ENCODE results near the gene COX7B2. TPM values are rescaled to one million over a fixed set of nuclear protein-coding genes. Genes with fewer than 3 reads are reported as not detected.

COX7B2 gene
- total and polyA plus RNA-seq, 10 of the 15 experiments (the other 5 are each of a cell fraction or from before 2014, with no cell fraction given): not detected

GRCh38 chr4:46819095-46819494 is 90.0 kb downstream of the COX7B2 start:
- no TSS peak for BruUV-seq (replicated peaks)
- H2AFZ ChIP-seq (ENCODE audit: control insufficient read depth, low read depth, low read length): no peak overlapping the region
- H3K27ac ChIP-seq (ENCODE audit: control insufficient read depth, insufficient read depth): no peak overlapping the region
- no peak overlapping the region for H3K4me2 ChIP-seq (ENCODE audit: control insufficient read depth, insufficient read depth)
- no peaks in the 10 kb centered on the region for H3K27me3 ChIP-seq (replicated peaks in 1 of 2; ENCODE audit: control insufficient read depth in 2 of 2, insufficient read depth in 2 of 2, low read length in 1 of 2)
- H4K20me1 ChIP-seq (ENCODE audit: control insufficient read depth, insufficient read depth): no peaks in the 10 kb centered on the region
- WGBS (ENCODE audit: insufficient coverage, insufficient replicate concordance, low lambda C conversion rate, missing lambda C conversion rate): 44% methylated on average over 3 of the region's 3 CpGs
- SMC1A ChIA-PET (ENCODE audit: uncharacterized antibody, unreplicated experiment): interaction anchor here (1.2 kb wide), 1 partner anchor 20 kb away, joined by 3 read pairs; no protein-coding TSS in a partner anchor
- CTCF ChIA-PET: no interaction called here
- DNase-seq (ENCODE audit: low read depth, low spot score) (no peak), FAIRE-seq (no peak), ATAC-seq (no peak)
- H3K36me3 ChIP-seq (ENCODE audit: control insufficient read depth in 2 of 2, insufficient read depth in 2 of 2, low read length in 1 of 2): no peaks in the 10 kb centered on the region
- no peak overlapping the region for H3K9ac ChIP-seq (ENCODE audit: control insufficient read depth, insufficient read depth, low read length)
- intact Hi-C loops (cut with micrococcal nuclease; ENCODE audit: unreplicated experiment): no loop called here
- no peaks in the 10 kb centered on the region for H3K79me2 ChIP-seq (ENCODE audit: control insufficient read depth, insufficient read depth, low read length)
- in situ Hi-C loops (cut with MboI): no loop called here
- POLR2A ChIA-PET: interaction anchor here (0.6 kb wide), 1 partner anchor 591 kb away, joined by 3 read pairs; no protein-coding TSS in a partner anchor
- no peak overlapping the region for H3K4me3 ChIP-seq
- no peaks in the 10 kb centered on the region for H3K9me3 ChIP-seq (replicated peaks; ENCODE audit: control insufficient read depth, insufficient read depth, low read length)
- H3K4me1 ChIP-seq (ENCODE audit: control insufficient read depth, insufficient read depth, low read length): no peaks in the 10 kb centered on the region
- RAD21 ChIA-PET (ENCODE audit: unreplicated experiment): no interaction called here
- TF ChIP-seq NR2C1 (IDR thresholded peaks at IDR 0.05) (no peak), PBX3 (IDR thresholded peaks at IDR 0.05; ENCODE audit: insufficient replicate concordance, low read depth, low read length) (no peak), ETV6 (conservative IDR thresholded peaks at IDR 0.05 in 1 of 2, IDR thresholded peaks at IDR 0.05 in 1 of 2; ENCODE audit: borderline replicate concordance in 1 of 2, low read depth in 1 of 2) (no peak), E2F8 (IDR thresholded peaks at IDR 0.05; ENCODE audit: low read depth, partially characterized antibody) (no peak), EGR1 (IDR thresholded peaks at IDR 0.05; ENCODE audit: borderline replicate concordance in 1 of 2, low read depth in 2 of 2, low read length in 2 of 2) (no peak), E2F4 (IDR thresholded peaks at IDR 0.05; ENCODE audit: low read depth, low read length) (no peak), ZBTB4 (CRISPR knock-in tag; IDR thresholded peaks at IDR 0.05) (no peak), SRF (IDR thresholded peaks at IDR 0.05; ENCODE audit: low read depth in 2 of 2, low read length in 2 of 2) (no peak), NRF1 (conservative IDR thresholded peaks at IDR 0.05; ENCODE audit: low read depth, low read length) (no peak), TCF12 (IDR thresholded peaks at IDR 0.05; ENCODE audit: low read depth, low read length) (no peak), MTA2 (IDR thresholded peaks at IDR 0.05; ENCODE audit: low read depth) (no peak)
- TF ChIP-seq, protein P1, sequence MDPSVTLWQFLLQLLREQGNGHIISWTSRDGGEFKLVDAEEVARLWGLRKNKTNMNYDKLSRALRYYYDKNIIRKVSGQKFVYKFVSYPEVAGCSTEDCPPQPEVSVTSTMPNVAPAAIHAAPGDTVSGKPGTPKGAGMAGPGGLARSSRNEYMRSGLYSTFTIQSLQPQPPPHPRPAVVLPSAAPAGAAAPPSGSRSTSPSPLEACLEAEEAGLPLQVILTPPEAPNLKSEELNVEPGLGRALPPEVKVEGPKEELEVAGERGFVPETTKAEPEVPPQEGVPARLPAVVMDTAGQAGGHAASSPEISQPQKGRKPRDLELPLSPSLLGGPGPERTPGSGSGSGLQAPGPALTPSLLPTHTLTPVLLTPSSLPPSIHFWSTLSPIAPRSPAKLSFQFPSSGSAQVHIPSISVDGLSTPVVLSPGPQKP (IDR thresholded peaks at IDR 0.05; ENCODE audit: low read depth, low read length): no peak
- TF ChIP-seq, protein P2, sequence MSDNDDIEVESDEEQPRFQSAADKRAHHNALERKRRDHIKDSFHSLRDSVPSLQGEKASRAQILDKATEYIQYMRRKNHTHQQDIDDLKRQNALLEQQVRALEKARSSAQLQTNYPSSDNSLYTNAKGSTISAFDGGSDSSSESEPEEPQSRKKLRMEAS (IDR thresholded peaks at IDR 0.05; ENCODE audit: low read depth, low read length): no peak
